GM12875 (cell line): ENCODE results near the gene PRSS1.
"Not testable (repeated sequence)": the region's sequence is repeated elsewhere in the genome, so short reads cannot be mapped to it uniquely, and the experiment has no call there.

Source experiments
- H3K4me3 ChIP-seq: one replicate; pipeline ENCODE4 v1.5.1; 2011; ENCODE audit warnings: low read depth, low read length, control low read depth
- CTCF ChIP-seq: IDR thresholded peaks from 2 replicates; pipeline ENCODE4 v1.5.1; 2011; ENCODE audit warnings: low read depth, mild to moderate bottlenecking, control low read depth, inconsistent platforms, low read length, moderate library complexity, borderline replicate concordance; ENCODE audit not compliant: insufficient read depth

The PRSS1 gene

GRCh38 chr7:142750321-142750938 lies 1.2 kb downstream of the PRSS1 start:
- H3K4me3 ChIP-seq, result no peak overlapping the region
- no peak for TF ChIP-seq CTCF

DNA sequence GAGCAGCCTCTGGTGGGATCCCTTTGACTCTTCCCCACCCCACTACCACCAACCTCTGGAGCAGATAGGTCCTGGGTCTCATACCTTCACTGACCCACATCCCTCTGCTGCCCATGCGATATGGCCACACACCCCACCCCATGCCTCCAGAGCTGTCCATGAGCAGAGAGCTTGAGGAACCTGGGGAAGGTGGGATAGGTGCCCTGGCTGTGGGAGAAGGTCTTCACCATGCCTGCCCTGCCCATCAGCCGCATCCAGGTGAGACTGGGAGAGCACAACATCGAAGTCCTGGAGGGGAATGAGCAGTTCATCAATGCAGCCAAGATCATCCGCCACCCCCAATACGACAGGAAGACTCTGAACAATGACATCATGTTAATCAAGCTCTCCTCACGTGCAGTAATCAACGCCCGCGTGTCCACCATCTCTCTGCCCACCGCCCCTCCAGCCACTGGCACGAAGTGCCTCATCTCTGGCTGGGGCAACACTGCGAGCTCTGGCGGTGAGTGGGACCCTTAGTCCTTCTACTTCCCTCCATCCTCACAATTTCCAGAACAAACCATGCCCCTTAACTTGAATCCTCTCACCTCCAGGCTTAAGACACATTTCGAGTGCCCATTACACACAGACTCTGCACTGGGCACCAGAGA lies 2.4 kb downstream of the PRSS1 start:
- not testable (repeated sequence) for H3K4me3 ChIP-seq

DNA sequence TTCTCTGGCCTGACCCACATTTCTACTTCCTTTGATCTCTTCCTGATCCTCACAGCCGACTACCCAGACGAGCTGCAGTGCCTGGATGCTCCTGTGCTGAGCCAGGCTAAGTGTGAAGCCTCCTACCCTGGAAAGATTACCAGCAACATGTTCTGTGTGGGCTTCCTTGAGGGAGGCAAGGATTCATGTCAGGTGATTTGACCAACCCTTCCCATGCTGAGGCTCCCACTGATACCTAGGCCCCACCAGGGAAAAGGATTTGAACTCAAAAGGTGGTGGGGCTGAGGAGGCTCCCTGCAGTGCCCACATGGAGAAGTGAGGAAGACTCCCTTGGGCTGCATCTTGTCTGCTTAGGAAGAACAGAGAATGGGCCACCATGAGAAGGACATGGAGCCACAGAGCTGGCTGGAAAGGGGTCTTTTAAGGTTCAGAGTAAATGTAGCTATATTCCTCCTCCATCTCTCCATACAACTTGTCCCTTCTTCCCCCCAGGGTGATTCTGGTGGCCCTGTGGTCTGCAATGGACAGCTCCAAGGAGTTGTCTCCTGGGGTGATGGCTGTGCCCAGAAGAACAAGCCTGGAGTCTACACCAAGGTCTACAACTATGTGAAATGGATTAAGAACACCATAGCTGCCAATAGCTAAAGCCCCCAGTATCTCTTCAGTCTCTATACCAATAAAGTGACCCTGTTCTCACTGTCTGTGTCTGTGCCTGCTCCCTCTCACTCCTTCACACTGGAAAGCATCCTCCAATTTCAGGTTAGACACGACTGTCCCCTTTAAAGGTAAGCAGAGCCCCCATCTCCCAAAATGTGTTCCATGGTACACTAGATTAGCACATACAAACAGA lies 3.3 kb downstream of the PRSS1 start:
- no peak for TF ChIP-seq CTCF
- no peak overlapping the region for H3K4me3 ChIP-seq

GRCh38 chr7:142753366-142753765 lies 4.1 kb downstream of the PRSS1 start:
- no peak overlapping the region for H3K4me3 ChIP-seq
- TF ChIP-seq CTCF, result no peak

GRCh38 chr7:142753925-142754491 lies 4.7 kb downstream of the PRSS1 start:
- H3K4me3 ChIP-seq, result not testable (repeated sequence)

GRCh38 chr7:142754681-142755575 lies 5.7 kb downstream of the PRSS1 start:
- no peak for TF ChIP-seq CTCF
- H3K4me3 ChIP-seq, result no peak overlapping the region

- not testable (repeated sequence) for H3K4me3 ChIP-seq
These were observed 9.0 kb downstream of the PRSS1 start for GRCh38 chr7:142758312-142758711.

DNA sequence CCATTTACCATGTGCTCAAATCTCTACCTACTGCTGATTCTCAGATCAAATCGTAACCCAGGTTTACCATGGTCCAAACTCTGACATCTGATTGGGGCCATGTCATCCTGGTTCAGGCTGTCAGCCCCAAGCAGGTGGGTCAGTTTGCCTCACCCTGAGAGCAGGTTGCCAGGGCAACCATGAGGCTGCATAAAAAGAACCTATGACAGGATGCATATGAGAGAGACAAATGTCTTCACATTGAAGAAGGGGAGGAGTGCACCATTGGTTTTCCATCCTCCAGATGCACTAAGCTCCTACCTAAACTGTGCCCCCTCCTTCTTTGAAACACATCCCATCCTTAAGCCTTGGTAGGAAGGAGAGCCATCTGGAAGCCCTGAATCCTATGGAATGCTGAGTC lies 10.2 kb downstream of the PRSS1 start:
- no peak overlapping the region for H3K4me3 ChIP-seq
- TF ChIP-seq CTCF, result no peak
